Natural killer cell treated with Interleukin-12 subunit alpha and Interleukin-12 subunit beta and Interleukin-15 and Interleukin-18, amount 100 ng/mL, for 72 hours (primary cell): Measurements from ENCODE around the gene HYDIN. TPM values are rescaled to one million over a fixed set of nuclear protein-coding genes. Genes with fewer than 3 reads are reported as not detected.
A peak's percentile ranks its signal among the peaks of the same experiment; 100 is the strongest.
"Not testable (repeated sequence)": the region's sequence is repeated elsewhere in the genome, so short reads cannot be mapped to it uniquely, and the experiment has no call there.

Experiments
- ATAC-seq, 2 donors: fragments of 150-1000 bp; cut with Tn5 transposase in 1 of 2; sonication (Bioruptor Pico), chemical (Tn5 transposase) in 1 of 2; 2 replicates each; pipeline ENCODE4 v1.10.0; 2021
- DNase-seq: peaks from one replicate; pipeline ENCODE4 v3.0.0; 2022; ENCODE audit warnings: low spot score
- H3K27ac Mint-ChIP-seq, 2 donors: 1 replicate in 1 of 2; 2 replicates in 1 of 2; pipeline ENCODE4 v1.8.0; 2022; ENCODE audit warnings: mixed read lengths in 2 of 2, mild to moderate bottlenecking in 1 of 2, moderate library complexity in 1 of 2
- H3K27me3 Mint-ChIP-seq, 2 donors: 1 replicate in 1 of 2; 2 replicates in 1 of 2; pipeline ENCODE4 v1.8.0; 2022; ENCODE audit warnings: mixed read lengths in 2 of 2
- H3K36me3 Mint-ChIP-seq: one replicate; pipeline ENCODE4 v1.8.0; 2022; ENCODE audit warnings: mixed read lengths
- H3K4me1 Mint-ChIP-seq, 2 donors: 1 replicate in 1 of 2; 2 replicates in 1 of 2; pipeline ENCODE4 v1.8.0; 2022; ENCODE audit warnings: low read depth in 2 of 2, mixed read lengths in 2 of 2, mild to moderate bottlenecking in 1 of 2
- H3K4me3 Mint-ChIP-seq: one replicate; pipeline ENCODE4 v1.8.0; 2022; ENCODE audit warnings: mixed read lengths
- H3K9me3 Mint-ChIP-seq: 2 replicates; pipeline ENCODE4 v1.8.0; 2022; ENCODE audit warnings: mixed read lengths
- total RNA-seq, 2 donors: library from RNA; stranded (reverse); gene quantifications; one replicate each; pipeline ENCODE4 v1.2.3, GENCODE V29; 2022

Gene HYDIN
- total RNA-seq, 2 donors from 2014 or later = not detected

GRCh38 chr16:70877895-70878294 lies 352.6 kb downstream of the HYDIN start:
- not testable (repeated sequence) for H3K4me1 Mint-ChIP-seq, H3K27me3 Mint-ChIP-seq, H3K27ac Mint-ChIP-seq, H3K4me3 Mint-ChIP-seq, H3K9me3 Mint-ChIP-seq, DNase-seq, H3K36me3 Mint-ChIP-seq, ATAC-seq

GRCh38 chr16:70876442-70876841 lies 354.1 kb downstream of the HYDIN start:
- DNase-seq, H3K27ac Mint-ChIP-seq, H3K27me3 Mint-ChIP-seq, H3K9me3 Mint-ChIP-seq, H3K4me3 Mint-ChIP-seq, H3K4me1 Mint-ChIP-seq, H3K36me3 Mint-ChIP-seq, ATAC-seq: not testable (repeated sequence)

GRCh38 chr16:70864698-70865097 lies 365.8 kb downstream of the HYDIN start:
- not testable (repeated sequence) for H3K36me3 Mint-ChIP-seq, H3K27me3 Mint-ChIP-seq, H3K4me1 Mint-ChIP-seq, DNase-seq, H3K9me3 Mint-ChIP-seq, H3K27ac Mint-ChIP-seq, H3K4me3 Mint-ChIP-seq, ATAC-seq

GRCh38 chr16:70861996-70862395 lies 368.5 kb downstream of the HYDIN start:
- DNase-seq, H3K36me3 Mint-ChIP-seq: not testable (repeated sequence)

GRCh38 chr16:70851299-70851698 lies 379.2 kb downstream of the HYDIN start:
- not testable (repeated sequence) for H3K4me3 Mint-ChIP-seq, ATAC-seq, H3K4me1 Mint-ChIP-seq, H3K27me3 Mint-ChIP-seq, DNase-seq, H3K9me3 Mint-ChIP-seq, H3K27ac Mint-ChIP-seq, H3K36me3 Mint-ChIP-seq

More at GRCh38 chr16:70861996-70862395, 368.5 kb downstream of the HYDIN start:
- H3K27me3 Mint-ChIP-seq, H3K4me3 Mint-ChIP-seq, H3K9me3 Mint-ChIP-seq, H3K27ac Mint-ChIP-seq, ATAC-seq, H3K4me1 Mint-ChIP-seq: not testable (repeated sequence)

- not testable (repeated sequence) for ATAC-seq, H3K9me3 Mint-ChIP-seq, DNase-seq, H3K4me1 Mint-ChIP-seq, H3K36me3 Mint-ChIP-seq, H3K4me3 Mint-ChIP-seq, H3K27ac Mint-ChIP-seq, H3K27me3 Mint-ChIP-seq
Measured at GRCh38 chr16:70823498-70824118, 406.9 kb downstream of the HYDIN start.

GRCh38 chr16:70822734-70823133 lies 407.8 kb downstream of the HYDIN start:
- not testable (repeated sequence) for H3K4me1 Mint-ChIP-seq, H3K27ac Mint-ChIP-seq, H3K36me3 Mint-ChIP-seq, H3K9me3 Mint-ChIP-seq, DNase-seq, H3K4me3 Mint-ChIP-seq, ATAC-seq, H3K27me3 Mint-ChIP-seq

- not testable (repeated sequence) for H3K36me3 Mint-ChIP-seq, H3K9me3 Mint-ChIP-seq, H3K27me3 Mint-ChIP-seq, DNase-seq, H3K27ac Mint-ChIP-seq, H3K4me1 Mint-ChIP-seq, H3K4me3 Mint-ChIP-seq
- peak in 1 of 2 donors; percentile 52 for ATAC-seq
Measured at GRCh38 chr16:70818088-70818487, 412.4 kb downstream of the HYDIN start.

- peaks cover 4 to 13% of the 10 kb centered on the region in 2 donors for H3K27me3 Mint-ChIP-seq
Measured at GRCh38 chr16:70809392-70810060, 421.0 kb downstream of the HYDIN start.

GRCh38 chr16:70808371-70808770 lies 422.2 kb downstream of the HYDIN start:
- H3K27ac Mint-ChIP-seq = no peak overlapping the region
- no peaks in the 10 kb centered on the region for H3K4me1 Mint-ChIP-seq
- DNase-seq = no peak

More at GRCh38 chr16:70809392-70810060, 421.0 kb downstream of the HYDIN start:
- no peaks in the 10 kb centered on the region for H3K9me3 Mint-ChIP-seq
- no peaks in the 10 kb centered on the region for H3K36me3 Mint-ChIP-seq
- no peak overlapping the region for H3K4me3 Mint-ChIP-seq
- H3K27ac Mint-ChIP-seq = no peak overlapping the region
- DNase-seq (no peak), ATAC-seq (no peak)
- H3K4me1 Mint-ChIP-seq = no peaks in the 10 kb centered on the region

GRCh38 chr16:70805787-70806186 lies 424.7 kb downstream of the HYDIN start:
- Mint-ChIP-seq H3K27me3 (peaks cover 9 to 13% of the 10 kb centered on the region in 2 donors), H3K27ac (no peak overlapping the region), H3K4me3 (no peak overlapping the region), H3K36me3 (no peaks in the 10 kb centered on the region), H3K4me1 (no peaks in the 10 kb centered on the region), H3K9me3 (no peaks in the 10 kb centered on the region)
- DNase-seq = no peak
- no peak for ATAC-seq

More at GRCh38 chr16:70808371-70808770, 422.2 kb downstream of the HYDIN start:
- no peak overlapping the region for H3K4me3 Mint-ChIP-seq
- no peaks in the 10 kb centered on the region for H3K9me3 Mint-ChIP-seq
- no peak for ATAC-seq
- H3K36me3 Mint-ChIP-seq = no peaks in the 10 kb centered on the region
- H3K27me3 Mint-ChIP-seq = peaks cover 9 to 13% of the 10 kb centered on the region in 2 donors

GRCh38 chr16:70805380-70805779 lies 425.1 kb downstream of the HYDIN start:
- no peak overlapping the region for H3K4me3 Mint-ChIP-seq
- peaks cover 2 to 3% of the 10 kb centered on the region in 2 donors for H3K4me1 Mint-ChIP-seq
- DNase-seq (no peak), ATAC-seq (no peak)
- H3K36me3 Mint-ChIP-seq = no peaks in the 10 kb centered on the region
- H3K27me3 Mint-ChIP-seq = peaks cover 9 to 12% of the 10 kb centered on the region in 2 donors
- H3K27ac Mint-ChIP-seq = no peak overlapping the region
- no peaks in the 10 kb centered on the region for H3K9me3 Mint-ChIP-seq

GRCh38 chr16:70804734-70805169 lies 425.8 kb downstream of the HYDIN start:
- no peaks in the 10 kb centered on the region for H3K36me3 Mint-ChIP-seq
- H3K27ac Mint-ChIP-seq = no peak overlapping the region
- H3K4me3 Mint-ChIP-seq = no peak overlapping the region
- H3K9me3 Mint-ChIP-seq = no peaks in the 10 kb centered on the region
- H3K4me1 Mint-ChIP-seq = peaks cover 5 to 9% of the 10 kb centered on the region in 2 donors
- no peak for ATAC-seq
- no peak for DNase-seq
- peaks cover 6 to 9% of the 10 kb centered on the region in 2 donors for H3K27me3 Mint-ChIP-seq

- H3K27me3 Mint-ChIP-seq = peaks cover 6 to 9% of the 10 kb centered on the region in 2 donors
- no peak overlapping the region for H3K27ac Mint-ChIP-seq
- H3K4me3 Mint-ChIP-seq = no peak overlapping the region
- no peaks in the 10 kb centered on the region for H3K9me3 Mint-ChIP-seq
- no peaks in the 10 kb centered on the region for H3K36me3 Mint-ChIP-seq
- ATAC-seq (no peak), DNase-seq (no peak)
- H3K4me1 Mint-ChIP-seq = peaks cover 8 to 12% of the 10 kb centered on the region in 2 donors
Measured at GRCh38 chr16:70804153-70804733, 426.3 kb downstream of the HYDIN start.
